ENCODE measurements around the gene TEX2.
"Not testable (repeated sequence)": the region's sequence is repeated elsewhere in the genome, so short reads cannot be mapped to it uniquely, and the experiment has no call there.

The TEX2 gene

DNA sequence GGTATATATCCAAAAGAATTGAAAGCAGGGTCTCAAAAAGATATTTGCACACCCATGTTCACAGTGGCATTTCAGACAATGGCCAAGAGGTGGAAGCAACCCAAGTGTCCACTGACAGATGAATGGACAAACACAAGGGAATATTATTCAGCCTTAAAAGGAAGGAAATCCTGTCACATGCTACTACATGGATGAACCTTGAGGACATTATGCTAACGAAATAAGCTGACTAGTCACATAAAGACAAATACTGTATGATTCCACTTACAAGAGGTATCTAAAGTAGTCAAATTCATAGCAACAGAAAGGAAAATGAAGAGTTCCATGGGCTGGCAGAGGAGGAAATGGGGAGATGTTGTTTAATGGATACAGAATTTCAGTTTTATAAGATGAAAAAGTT lies 41.4 kb downstream of the TEX2 start:
- Histone ChIP-seq H3K4me3 (ENCODE audit: low read depth, low read length, poor library complexity, severe bottlenecking) (no peak overlapping the region), H3K9me2 (ENCODE audit: low read depth, low read length) (no peaks in the 10 kb centered on the region), H3K9ac (ENCODE audit: low read length) (no peak overlapping the region), H3K4me2 (ENCODE audit: low read length) (no peak overlapping the region), H3K27ac (ENCODE audit: low read depth, low read length, poor library complexity, severe bottlenecking) (no peak overlapping the region), H2AFZ (ENCODE audit: low read length) (no peak overlapping the region), H3K9me3 (ENCODE audit: low read length) (no peaks in the 10 kb centered on the region), H3K36me3 (ENCODE audit: insufficient read depth, low read length) (no peaks in the 10 kb centered on the region), H3K27me3 (ENCODE audit: insufficient read depth, low read length) (no peaks in the 10 kb centered on the region), H3K79me2 (ENCODE audit: insufficient read depth, low read length) (no peaks in the 10 kb centered on the region), H3F3A (ENCODE audit: insufficient read depth, low read length) (no peaks in the 10 kb centered on the region), H3K4me1 (ENCODE audit: insufficient read depth, low read length, severe bottlenecking) (no peaks in the 10 kb centered on the region), H4K20me1 (ENCODE audit: insufficient read depth, low read length) (no peaks in the 10 kb centered on the region)
- TF ChIP-seq, protein P1, sequence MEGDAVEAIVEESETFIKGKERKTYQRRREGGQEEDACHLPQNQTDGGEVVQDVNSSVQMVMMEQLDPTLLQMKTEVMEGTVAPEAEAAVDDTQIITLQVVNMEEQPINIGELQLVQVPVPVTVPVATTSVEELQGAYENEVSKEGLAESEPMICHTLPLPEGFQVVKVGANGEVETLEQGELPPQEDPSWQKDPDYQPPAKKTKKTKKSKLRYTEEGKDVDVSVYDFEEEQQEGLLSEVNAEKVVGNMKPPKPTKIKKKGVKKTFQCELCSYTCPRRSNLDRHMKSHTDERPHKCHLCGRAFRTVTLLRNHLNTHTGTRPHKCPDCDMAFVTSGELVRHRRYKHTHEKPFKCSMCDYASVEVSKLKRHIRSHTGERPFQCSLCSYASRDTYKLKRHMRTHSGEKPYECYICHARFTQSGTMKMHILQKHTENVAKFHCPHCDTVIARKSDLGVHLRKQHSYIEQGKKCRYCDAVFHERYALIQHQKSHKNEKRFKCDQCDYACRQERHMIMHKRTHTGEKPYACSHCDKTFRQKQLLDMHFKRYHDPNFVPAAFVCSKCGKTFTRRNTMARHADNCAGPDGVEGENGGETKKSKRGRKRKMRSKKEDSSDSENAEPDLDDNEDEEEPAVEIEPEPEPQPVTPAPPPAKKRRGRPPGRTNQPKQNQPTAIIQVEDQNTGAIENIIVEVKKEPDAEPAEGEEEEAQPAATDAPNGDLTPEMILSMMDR (IDR thresholded peaks at IDR 0.05; ENCODE audit: low read length), result no peak
- no peak for TF ChIP-seq EZH2 (IDR thresholded peaks at IDR 0.05; ENCODE audit: borderline replicate concordance, low read length)

GRCh38 chr17:64220604-64221003 lies 42.5 kb downstream of the TEX2 start:
- not testable (repeated sequence) for H2AFZ ChIP-seq (ENCODE audit: low read length); H3K9ac ChIP-seq (ENCODE audit: low read length); H3K79me2 ChIP-seq (ENCODE audit: insufficient read depth, low read length); H3K27me3 ChIP-seq (ENCODE audit: insufficient read depth, low read length); H3K36me3 ChIP-seq (ENCODE audit: insufficient read depth, low read length); H3K9me2 ChIP-seq (ENCODE audit: low read depth, low read length); H3K4me1 ChIP-seq (ENCODE audit: insufficient read depth, low read length, severe bottlenecking); H3F3A ChIP-seq (ENCODE audit: insufficient read depth, low read length); H3K4me3 ChIP-seq (ENCODE audit: low read depth, low read length, poor library complexity, severe bottlenecking); H4K20me1 ChIP-seq (ENCODE audit: insufficient read depth, low read length); H3K9me3 ChIP-seq (ENCODE audit: low read length); H3K4me2 ChIP-seq (ENCODE audit: low read length); H3K27ac ChIP-seq (ENCODE audit: low read depth, low read length, poor library complexity, severe bottlenecking)

- no peak overlapping the region for H3K27ac ChIP-seq (ENCODE audit: low read depth, low read length, poor library complexity, severe bottlenecking)
- H2AFZ ChIP-seq (ENCODE audit: low read length), result no peak overlapping the region
- no peaks in the 10 kb centered on the region for H3K27me3 ChIP-seq (ENCODE audit: insufficient read depth, low read length)
- no peaks in the 10 kb centered on the region for H3F3A ChIP-seq (ENCODE audit: insufficient read depth, low read length)
- H3K79me2 ChIP-seq (ENCODE audit: insufficient read depth, low read length), result no peaks in the 10 kb centered on the region
- no peaks in the 10 kb centered on the region for H3K4me1 ChIP-seq (ENCODE audit: insufficient read depth, low read length, severe bottlenecking)
- no peaks in the 10 kb centered on the region for H3K9me3 ChIP-seq (ENCODE audit: low read length)
- no peaks in the 10 kb centered on the region for H3K36me3 ChIP-seq (ENCODE audit: insufficient read depth, low read length)
- TF ChIP-seq EZH2 (IDR thresholded peaks at IDR 0.05; ENCODE audit: borderline replicate concordance, low read length), result no peak
- TF ChIP-seq, protein P1 (IDR thresholded peaks at IDR 0.05; ENCODE audit: low read length), result no peak
- no peak overlapping the region for H3K4me2 ChIP-seq (ENCODE audit: low read length)
- no peak overlapping the region for H3K9ac ChIP-seq (ENCODE audit: low read length)
- H3K9me2 ChIP-seq (ENCODE audit: low read depth, low read length), result no peaks in the 10 kb centered on the region
- H3K4me3 ChIP-seq (ENCODE audit: low read depth, low read length, poor library complexity, severe bottlenecking), result no peak overlapping the region
- no peaks in the 10 kb centered on the region for H4K20me1 ChIP-seq (ENCODE audit: insufficient read depth, low read length)
Measured at GRCh38 chr17:64219571-64219970, 43.5 kb downstream of the TEX2 start.

GRCh38 chr17:64218066-64218465 lies 45.0 kb downstream of the TEX2 start:
- Histone ChIP-seq H3K36me3 (ENCODE audit: insufficient read depth, low read length) (no peaks in the 10 kb centered on the region), H3K79me2 (ENCODE audit: insufficient read depth, low read length) (no peaks in the 10 kb centered on the region), H3K4me2 (ENCODE audit: low read length) (no peak overlapping the region), H3K9me2 (ENCODE audit: low read depth, low read length) (no peaks in the 10 kb centered on the region), H3K27me3 (ENCODE audit: insufficient read depth, low read length) (no peaks in the 10 kb centered on the region), H3K27ac (ENCODE audit: low read depth, low read length, poor library complexity, severe bottlenecking) (no peak overlapping the region), H3K4me1 (ENCODE audit: insufficient read depth, low read length, severe bottlenecking) (no peaks in the 10 kb centered on the region), H3K9ac (ENCODE audit: low read length) (no peak overlapping the region), H3K9me3 (ENCODE audit: low read length) (no peaks in the 10 kb centered on the region), H3K4me3 (ENCODE audit: low read depth, low read length, poor library complexity, severe bottlenecking) (no peak overlapping the region), H3F3A (ENCODE audit: insufficient read depth, low read length) (no peaks in the 10 kb centered on the region), H4K20me1 (ENCODE audit: insufficient read depth, low read length) (no peaks in the 10 kb centered on the region), H2AFZ (ENCODE audit: low read length) (no peak overlapping the region)
- no peak for TF ChIP-seq EZH2 (IDR thresholded peaks at IDR 0.05; ENCODE audit: borderline replicate concordance, low read length)
- TF ChIP-seq, protein P1 (IDR thresholded peaks at IDR 0.05; ENCODE audit: low read length), result no peak

Measured in OCI-LY1 (cell line).